NOMO-1 (cell line): ENCODE results near the gene CHAMP1.
A peak's percentile ranks its signal among the peaks of the same experiment; 100 is the strongest.

ENCODE experiments used
- DNase-seq, 2 experiments: peaks; one replicate each; lab custom pipeline; 2025; ENCODE audit not compliant: unreplicated experiment in 2 of 2; lab: John Stamatoyannopoulos, UW

The CHAMP1 gene

GRCh38 chr13:114299604-114300305, 14.5 kb upstream of the CHAMP1 start:
- DNase-seq, result no peak

DNA sequence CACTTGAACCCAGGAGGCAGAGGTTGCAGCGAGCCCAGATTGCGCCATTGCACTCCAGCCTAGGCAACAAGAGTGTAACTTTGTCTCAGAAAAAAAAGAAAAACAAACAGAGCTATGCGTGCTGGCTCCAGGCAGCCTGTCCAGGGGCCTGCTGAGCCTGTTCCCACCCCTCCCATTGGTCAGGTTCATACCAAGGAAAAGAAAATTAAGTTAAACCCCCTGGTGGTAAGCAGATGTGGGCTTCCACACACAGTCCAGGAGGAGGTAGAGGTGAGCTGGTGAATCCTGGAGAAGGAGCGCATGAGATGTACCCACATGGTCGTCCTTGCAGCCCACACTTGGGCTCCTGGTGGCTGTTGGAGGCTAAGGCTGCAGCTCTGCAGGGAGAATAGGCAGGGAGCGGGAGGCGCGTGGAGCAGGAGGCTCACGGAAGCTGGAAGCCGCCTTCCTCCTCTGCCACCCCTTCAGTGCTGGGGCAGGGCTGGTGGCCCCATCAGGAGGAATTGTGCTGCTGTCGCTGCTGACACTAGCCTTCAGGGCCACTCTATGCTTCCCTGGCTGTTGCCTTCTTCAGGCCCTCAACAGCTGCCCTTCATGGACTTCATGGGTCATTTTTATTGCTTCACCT, 10.5 kb upstream of the CHAMP1 start:
- no peak for DNase-seq

DNA sequence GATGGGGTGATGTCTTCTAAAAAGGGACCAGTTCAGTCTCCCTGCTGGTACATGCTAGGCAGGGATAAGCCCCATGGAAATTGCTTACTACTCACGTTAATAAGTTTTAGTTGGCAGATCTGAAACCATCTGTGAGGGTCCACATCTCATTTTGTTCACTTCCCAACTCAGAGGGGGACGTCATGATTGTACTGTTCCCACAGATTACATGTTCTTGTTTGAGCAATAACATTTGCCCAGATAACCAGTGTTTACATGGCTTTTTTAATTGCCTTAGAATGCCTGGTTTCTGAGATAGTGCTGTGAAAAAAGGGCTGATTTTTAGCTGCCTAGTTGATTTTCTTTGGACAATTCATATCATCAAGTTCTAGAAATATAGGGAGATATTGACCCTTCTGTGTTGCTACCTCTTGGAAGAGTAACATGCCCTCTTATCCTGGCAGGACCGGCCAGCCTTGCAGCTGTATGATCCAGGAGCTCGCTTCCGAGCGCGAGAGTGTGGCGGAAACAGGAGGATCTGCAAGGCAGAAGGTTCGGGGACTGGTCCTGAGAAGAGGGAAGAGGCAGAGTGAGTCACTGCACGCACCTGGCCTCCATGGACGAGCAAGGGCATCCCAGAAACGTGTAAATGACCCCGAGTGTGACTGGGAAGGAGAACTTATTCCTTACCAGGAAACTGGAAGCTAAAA, 9.8 kb upstream of the CHAMP1 start:
- DNase-seq, result no peak

- no peak for DNase-seq
Measured at GRCh38 chr13:114309086-114309485, 5.2 kb upstream of the CHAMP1 start.

- DNase-seq, result no peak
Measured at GRCh38 chr13:114309806-114310410, 4.4 kb upstream of the CHAMP1 start.

DNA sequence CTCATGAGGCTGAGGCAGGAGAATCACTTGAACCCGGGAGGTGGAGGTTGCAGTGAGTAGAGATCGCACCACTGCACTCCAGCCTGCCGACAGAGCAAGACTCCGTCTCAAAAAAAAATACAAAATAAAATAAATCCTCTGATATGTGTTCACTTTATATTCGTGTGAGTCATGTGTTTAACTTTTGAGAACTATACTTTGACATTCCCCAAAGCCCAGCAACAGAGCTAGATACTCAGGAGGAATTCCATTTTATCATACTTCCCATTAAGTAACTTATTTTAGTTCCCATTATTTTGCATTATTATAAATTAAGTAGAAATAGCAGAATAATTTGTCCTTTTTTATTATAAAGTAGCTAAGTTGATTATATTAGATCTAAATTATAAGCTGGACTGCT, 3.3 kb upstream of the CHAMP1 start:
- no peak for DNase-seq

DNA sequence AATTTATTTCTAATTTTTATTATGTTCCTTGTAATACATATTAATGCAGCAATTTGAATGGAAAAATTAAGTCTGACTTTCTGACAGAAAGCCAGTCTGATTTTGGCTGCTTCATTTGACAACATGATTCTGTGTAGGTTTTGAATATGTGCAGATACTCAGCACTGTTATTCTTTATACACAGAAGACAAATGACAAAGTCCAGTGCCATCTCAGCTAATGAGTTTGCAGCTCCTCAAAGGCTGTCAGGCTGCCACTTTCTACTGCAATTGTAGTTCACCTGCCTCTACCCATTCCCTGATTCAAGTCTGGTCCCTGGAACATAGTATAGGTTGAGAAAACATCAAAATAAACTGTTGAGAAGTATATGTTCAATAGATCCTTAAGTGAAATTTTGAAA, 2.9 kb upstream of the CHAMP1 start:
- DNase-seq, result no peak

DNA sequence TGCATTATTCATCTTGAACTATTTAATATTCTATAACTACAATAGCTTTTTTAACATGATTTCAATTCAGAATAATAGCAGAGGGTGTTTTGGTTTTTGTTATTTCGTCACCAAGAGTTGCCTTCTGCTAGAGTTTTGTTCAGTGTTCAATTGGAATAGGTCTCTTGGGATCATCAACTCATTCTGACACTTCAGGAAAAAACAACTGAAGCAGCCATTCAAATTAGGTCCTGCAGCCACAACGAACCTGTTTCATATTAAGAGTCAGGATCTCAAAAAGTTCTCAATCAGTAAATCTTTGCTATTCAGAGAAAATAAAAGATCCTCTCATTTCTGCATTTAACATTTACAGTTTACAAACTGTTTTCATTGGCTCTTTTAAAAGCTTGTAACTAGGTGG, 2.4 kb upstream of the CHAMP1 start:
- no peak for DNase-seq

- DNase-seq, result no peak
Measured at GRCh38 chr13:114313061-114313860, 1.0 kb upstream of the CHAMP1 start.

DNA sequence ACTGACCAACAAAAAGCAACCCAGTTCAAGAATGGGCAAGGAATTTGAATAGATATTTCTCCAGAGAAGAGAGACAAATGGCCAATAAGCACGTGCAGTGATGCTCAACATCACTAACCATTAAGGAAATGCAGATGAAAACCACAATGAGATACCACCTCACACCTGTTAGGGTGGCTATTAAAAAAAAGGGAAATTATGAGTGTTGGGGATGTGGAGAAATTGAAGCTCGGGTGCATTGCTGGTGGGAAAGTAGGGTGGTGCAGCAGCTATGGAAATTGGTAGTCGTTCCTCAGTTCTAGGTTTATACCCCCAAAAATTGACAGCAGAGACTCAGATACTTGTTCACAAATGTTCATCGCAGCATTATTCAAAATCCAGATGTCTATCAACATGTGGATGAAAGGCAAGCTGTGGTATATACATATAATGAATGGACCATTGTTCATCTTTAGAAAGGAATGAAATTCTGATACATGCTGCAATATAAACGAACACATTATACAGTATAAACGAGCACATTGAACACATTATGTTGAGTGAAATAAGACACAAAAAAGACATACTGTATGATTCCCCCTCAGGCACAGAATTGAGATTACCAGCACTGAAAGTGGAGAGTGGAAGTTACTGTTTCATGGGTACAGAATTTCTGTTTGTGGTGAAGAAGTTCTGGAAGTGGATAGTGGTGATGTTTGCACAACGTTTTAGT, 927 bp downstream of the CHAMP1 start:
- DNase-seq, result peak in 1 of 2 experiments; percentile 22

- no peak for DNase-seq
Measured at GRCh38 chr13:114318624-114319023, 4.3 kb downstream of the CHAMP1 start.

GRCh38 chr13:114319441-114319913, 5.2 kb downstream of the CHAMP1 start:
- DNase-seq, result no peak

DNA sequence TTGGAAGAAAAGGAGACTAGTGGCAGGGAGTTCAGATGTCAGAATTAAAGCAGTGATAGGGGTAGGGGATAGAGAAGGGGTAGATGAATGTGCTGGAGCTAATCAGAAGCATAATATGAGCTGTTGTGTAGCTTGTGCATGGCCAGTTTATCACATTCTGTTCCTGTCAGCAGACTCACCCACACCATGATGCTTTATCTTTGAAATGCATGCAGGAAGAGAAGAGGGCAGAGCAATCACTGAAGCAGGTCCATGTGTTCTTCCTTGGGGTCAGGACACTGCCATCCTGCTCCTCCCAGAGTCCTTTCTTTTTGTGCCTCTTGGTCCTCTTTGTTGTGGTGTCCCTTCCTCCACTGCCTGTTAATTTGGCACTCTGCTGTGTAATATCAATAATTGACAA, 5.8 kb downstream of the CHAMP1 start:
- no peak for DNase-seq

- DNase-seq, result no peak
Measured at GRCh38 chr13:114321256-114321655, 7.0 kb downstream of the CHAMP1 start.

DNA sequence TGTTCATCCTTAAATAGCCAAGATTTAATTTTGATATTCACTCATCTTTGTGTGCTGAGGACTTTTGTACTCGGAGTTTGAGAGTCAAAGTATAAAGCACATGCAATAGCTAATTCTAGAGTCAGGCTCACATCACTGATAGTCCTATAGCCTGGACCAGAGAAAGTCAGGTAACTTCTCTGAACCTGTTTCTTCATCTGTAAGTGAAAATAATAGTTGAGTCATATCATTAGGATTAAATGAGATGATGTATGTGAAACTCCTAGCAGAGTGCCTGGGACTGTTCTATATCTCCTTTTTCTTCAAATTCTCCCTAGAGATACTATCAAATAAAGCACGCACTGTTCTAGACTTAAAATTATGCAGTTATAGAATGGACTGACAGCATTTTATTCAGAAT, 9.0 kb downstream of the CHAMP1 start:
- no peak for DNase-seq

- DNase-seq, result no peak
Measured at GRCh38 chr13:114324334-114324733, 10.0 kb downstream of the CHAMP1 start.

DNA sequence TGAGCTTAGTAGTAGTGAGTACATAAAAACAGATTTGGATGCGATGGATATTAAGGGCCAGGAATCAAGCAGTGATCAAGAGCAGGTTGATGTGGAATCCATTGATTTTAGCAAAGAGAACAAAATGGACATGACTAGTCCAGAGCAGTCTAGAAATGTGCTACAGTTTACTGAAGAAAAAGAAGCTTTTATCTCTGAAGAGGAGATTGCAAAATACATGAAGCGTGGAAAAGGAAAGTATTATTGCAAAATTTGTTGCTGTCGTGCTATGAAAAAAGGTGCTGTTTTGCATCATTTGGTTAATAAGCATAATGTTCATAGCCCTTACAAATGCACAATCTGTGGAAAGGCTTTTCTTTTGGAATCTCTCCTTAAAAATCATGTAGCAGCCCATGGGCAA, 11.4 kb downstream of the CHAMP1 start:
- DNase-seq, result peak; percentile 10 to 66

DNA sequence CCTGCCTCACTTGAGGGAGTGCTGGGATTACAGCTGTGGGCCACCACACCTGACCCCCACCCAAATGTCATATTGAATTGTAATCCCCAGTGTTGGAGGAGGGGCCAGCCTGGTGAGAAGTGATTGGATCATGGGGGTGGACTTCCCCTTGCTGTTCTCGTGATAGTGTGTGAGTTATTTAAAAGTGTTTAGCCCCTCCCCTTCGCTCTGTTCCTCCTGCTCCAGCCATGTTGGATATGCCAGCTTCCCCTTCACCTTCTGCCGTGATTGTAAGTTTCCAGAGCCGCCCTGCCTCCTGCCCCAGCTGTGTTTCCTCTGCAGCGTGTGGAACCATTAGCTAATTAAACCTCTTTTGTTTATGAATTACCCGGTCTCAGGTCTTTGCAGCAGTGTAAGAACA, 13.7 kb downstream of the CHAMP1 start:
- DNase-seq, result no peak

DNA sequence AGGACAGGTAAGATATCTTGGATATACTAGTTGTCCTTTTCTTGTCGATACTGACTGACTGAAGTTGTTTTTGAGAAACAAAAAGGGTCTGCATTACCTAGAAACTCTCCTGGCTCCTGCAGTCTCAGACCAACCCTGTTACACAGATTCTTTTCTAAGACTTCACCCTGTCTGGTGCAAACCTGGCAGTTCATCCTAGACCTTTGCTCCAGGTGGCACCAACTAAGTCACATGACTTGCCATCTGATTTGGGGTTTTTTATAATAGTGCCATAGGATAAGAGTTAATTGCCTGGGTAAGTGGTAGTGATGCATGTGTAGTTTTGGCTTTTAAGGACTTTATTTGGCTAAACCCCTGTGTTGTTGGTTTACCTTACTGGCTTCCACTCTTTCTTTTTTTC, 14.3 kb downstream of the CHAMP1 start:
- DNase-seq, result no peak

DNA sequence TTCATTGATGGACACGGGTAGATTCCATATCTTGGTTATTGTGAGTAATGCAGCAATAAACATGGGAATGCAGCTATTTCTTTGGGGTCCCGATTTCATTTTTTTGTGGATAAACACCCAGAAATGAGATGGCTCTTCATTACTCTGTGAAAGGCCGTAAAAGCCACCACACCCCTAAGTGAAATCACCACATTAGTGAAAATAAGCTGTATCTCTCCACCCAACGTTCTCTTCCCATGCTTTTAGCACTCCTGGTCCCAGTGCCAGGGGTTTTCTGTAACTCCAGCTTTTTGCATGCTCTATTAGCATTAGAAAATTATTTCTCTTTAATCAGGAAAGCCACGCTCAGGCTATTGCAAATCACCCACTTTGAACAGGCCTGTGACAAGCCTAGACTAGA, 15.8 kb downstream of the CHAMP1 start:
- DNase-seq, result no peak
